LNCAP (cell line): Measurements from ENCODE around the gene STX2.

Experiments
- TF ChIP-seq, protein P1 (sequence below): fragments of 450-650 bp; IDR thresholded peaks from 2 replicates; pipeline ENCODE4 v1.5.1; 2017; ENCODE audit warnings: mild to moderate bottlenecking

Gene STX2

DNA sequence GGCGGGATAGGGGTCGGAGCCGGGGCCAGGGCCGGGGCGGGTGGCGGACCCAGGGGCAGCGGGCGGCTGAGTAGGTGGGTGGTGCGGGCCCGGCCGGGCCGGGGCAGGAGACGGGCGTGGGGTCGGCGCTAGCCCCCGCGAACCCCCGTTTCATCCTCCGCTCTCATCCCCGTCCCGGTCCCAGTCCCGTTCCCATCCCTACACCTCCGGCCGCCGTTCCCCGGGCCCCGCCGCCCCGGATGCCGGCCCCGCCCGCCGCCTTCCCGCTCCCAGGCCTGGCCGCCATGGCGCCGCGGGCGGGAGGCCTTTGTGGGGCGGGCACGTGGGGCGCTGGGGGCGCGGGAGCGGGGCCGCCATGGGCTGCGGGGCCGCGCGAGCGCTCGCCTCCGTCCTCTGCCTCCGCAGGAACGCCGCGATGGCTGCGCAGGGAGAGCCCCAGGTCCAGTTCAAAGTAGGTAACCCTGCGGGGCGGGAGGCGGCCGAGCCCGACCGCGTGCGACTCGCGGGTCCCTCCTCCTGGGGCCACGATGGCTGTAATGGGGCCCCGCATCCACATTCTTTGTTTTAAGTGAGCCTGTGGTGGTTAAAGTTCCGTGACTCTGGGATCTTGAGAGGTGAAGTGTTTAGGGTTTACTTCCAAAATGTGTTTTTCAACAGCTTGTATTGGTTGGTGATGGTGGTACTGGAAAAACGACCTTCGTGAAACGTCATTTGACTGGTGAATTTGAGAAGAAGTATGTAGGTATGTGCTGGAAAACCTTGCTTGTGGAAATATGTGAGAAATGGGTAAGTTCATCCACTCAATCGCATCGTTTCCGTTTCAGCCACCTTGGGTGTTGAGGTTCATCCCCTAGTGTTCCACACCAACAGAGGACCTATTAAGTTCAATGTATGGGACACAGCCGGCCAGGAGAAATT lies 33.4 kb upstream of the STX2 start:
- TF ChIP-seq, protein P1, sequence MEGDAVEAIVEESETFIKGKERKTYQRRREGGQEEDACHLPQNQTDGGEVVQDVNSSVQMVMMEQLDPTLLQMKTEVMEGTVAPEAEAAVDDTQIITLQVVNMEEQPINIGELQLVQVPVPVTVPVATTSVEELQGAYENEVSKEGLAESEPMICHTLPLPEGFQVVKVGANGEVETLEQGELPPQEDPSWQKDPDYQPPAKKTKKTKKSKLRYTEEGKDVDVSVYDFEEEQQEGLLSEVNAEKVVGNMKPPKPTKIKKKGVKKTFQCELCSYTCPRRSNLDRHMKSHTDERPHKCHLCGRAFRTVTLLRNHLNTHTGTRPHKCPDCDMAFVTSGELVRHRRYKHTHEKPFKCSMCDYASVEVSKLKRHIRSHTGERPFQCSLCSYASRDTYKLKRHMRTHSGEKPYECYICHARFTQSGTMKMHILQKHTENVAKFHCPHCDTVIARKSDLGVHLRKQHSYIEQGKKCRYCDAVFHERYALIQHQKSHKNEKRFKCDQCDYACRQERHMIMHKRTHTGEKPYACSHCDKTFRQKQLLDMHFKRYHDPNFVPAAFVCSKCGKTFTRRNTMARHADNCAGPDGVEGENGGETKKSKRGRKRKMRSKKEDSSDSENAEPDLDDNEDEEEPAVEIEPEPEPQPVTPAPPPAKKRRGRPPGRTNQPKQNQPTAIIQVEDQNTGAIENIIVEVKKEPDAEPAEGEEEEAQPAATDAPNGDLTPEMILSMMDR, result no peak

GRCh38 chr12:130871286-130872178 lies 32.5 kb upstream of the STX2 start, which contains the start of gene RAN:
Gene RAN (plus strand): TSS chr12:130872066. CDS start chr12:130872594, 528 bp downstream.
- TF ChIP-seq, protein P1, result no peak

DNA sequence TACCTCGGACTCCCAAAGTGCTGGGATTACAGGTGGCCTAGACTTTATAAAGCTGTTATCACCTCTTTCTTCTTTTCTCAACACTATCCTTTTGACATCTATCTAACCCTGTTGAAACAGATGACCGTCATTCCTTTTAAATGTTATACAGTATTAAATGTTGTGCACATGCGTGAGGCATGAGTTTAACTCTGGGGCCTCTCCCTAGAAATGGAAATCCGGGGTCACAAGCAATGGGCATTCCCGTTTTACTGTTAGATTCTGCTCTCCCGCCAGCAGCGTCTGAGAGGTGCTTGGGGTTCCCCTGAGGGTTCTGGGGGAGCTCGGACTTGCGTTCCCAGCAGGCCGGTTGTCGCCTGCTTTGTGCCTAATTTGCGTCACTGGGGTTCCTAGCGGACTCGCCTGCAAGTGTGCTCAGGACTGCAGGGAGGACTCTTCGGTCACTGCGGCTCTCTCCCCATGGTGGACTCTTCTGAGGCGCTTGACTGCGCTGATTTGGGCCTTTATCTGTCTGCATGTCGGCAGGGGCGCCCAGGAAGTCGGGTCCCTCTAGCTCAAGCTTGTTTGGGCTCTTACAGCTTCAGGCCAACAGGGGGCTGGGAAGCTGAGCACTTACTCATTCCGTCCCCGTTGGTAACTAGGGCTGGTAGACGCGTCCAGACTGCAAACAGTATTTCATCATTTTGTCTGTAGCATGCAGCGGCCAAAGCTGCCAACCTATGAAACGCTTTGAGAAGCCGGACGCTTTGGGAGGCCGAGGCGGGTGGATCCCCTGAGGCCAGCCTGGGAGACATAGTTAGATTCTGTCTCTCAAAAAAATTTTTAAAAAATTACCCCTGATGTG lies 31.6 kb upstream of the STX2 start:
- TF ChIP-seq, protein P1, result no peak

GRCh38 chr12:130868412-130868811 lies 29.4 kb upstream of the STX2 start:
- TF ChIP-seq, protein P1, result no peak

DNA sequence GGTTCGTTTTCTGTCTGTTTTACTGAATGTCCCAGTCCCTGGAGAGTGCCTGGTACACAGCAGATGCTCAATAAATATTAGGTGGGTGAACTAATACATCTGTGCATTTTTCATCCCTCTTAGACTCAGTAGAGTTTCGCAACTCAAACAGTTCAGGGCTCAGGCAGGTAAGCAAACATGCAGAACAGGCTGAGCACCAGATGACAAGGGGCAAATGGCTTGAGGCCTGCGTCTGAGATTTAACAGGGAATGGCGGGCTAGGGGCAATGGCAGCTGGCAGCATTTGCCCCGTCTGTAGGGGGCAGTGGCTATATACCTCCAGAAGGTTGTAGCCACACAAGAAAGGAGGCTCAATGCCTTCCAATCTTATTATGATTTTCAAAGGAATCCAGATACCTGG lies 24.2 kb upstream of the STX2 start:
- TF ChIP-seq, protein P1, result no peak

GRCh38 chr12:130862161-130862560 lies 23.1 kb upstream of the STX2 start:
- TF ChIP-seq, protein P1, result no peak

DNA sequence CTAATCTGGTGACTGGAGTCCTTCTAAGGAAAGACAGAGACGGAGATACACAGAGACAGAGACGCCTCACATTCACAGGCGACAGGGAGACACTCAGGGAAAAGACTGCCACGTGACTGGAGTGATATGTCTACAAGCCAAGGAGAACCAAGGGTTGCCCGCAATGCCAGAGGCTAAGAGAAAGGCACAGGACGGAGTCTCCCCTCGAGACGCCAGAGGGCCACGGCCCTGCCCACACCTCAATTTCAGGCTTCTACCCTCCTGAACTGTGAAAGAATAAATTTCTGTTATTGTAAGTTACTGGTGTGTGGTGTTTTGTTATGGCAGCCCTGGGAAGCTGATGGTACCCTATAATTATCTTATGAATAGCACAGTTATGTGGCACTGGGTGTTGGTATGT lies 21.3 kb upstream of the STX2 start:
- TF ChIP-seq, protein P1, result no peak
